ENCODE measurements around the gene BDKRB1.
"Not testable (repeated sequence)": the region's sequence is repeated elsewhere in the genome, so short reads cannot be mapped to it uniquely, and the experiment has no call there.

BDKRB1 gene

DNA sequence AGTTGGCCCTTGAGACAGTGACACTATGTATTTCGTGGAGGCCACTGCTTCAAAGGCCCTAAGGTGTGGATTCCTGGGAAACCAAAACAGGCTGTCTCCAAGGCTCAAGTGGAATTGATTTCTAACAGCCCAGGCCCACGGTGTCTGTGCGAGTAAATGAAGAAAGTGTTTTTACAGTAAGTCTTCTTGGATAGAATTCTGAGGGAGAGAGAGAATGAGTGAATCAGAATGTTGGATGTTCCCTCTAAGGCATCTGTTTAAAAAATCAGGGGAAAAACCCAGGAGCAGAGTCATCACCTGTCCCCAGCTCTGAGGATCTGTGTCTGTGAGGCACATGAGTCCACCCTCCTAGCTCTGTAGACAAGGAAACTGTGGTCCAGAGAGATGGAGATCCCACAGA is 22.3 kb upstream of the BDKRB1 start:
- DNase-seq (ENCODE audit: low read depth in 2 of 2) = no peak

DNA sequence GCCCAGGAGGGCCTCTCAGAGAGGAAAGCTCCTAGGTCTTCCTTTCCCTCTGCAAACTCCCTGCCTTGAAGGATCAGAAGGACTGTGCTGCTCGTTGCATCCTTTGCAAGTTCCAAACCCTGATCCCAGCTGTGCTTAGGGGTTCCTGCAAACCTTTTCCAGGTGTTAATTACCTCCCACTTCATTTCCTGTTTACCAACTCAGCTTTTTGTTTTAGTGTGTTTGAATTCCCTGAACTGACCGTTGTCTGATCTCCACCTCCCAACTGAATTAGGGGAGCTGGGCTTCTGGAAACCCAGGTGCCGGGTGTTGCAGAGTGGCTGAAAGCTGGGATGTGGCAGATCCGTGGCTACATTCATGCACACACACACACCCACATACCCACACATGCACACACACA is 20.6 kb upstream of the BDKRB1 start:
- no peak for DNase-seq (ENCODE audit: low read depth in 2 of 2)

DNA sequence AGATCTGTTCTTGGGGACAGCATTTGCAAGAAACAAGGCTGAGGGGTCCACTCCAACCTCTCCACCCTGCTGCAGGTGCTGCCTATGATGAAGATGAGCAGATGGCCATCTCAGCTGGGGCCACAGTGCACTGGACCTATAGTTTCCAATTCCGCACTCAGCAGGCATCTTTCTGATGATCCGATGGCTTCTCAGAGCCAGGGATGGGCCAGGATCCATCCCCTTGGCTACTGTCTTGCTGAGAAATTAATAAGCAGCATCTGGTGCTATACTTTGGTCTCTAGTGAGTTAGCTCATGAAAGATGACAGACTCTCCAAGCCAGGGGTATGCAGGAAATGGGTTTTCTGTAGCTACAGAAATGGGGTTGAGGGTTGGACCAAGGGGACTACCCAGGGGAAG is 18.4 kb upstream of the BDKRB1 start:
- no peak for DNase-seq (ENCODE audit: low read depth in 2 of 2)

DNA sequence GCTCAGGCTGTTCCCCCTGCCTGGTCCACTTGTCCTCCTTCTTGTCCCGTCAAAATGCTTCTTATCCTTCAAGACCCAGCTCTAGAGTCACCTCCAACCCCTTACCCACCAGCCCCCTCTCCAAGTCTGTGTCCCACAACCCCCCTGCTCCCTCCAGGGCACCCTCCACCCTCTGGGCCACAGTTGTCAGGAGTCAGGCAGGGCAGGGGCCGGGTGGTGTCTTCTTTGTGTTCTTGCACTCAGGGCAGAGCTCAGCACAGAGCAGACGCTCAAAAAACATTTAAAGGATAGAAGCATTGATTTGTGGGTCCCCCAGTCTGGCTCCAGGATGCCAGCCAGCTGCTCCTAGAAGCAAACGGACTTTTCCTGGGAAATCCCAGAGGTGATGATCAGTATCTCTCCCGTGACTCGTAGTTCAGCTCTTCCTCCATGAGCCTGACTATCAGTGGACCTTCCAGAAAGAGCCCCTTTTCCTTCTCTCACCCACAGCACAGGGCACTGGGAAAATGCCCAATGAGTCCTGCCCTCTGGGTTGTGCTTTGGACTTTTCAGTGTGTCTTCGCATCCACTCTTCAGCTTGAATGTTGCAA is 17.2 kb upstream of the BDKRB1 start:
- DNase-seq (ENCODE audit: low read depth in 2 of 2) = no peak

DNA sequence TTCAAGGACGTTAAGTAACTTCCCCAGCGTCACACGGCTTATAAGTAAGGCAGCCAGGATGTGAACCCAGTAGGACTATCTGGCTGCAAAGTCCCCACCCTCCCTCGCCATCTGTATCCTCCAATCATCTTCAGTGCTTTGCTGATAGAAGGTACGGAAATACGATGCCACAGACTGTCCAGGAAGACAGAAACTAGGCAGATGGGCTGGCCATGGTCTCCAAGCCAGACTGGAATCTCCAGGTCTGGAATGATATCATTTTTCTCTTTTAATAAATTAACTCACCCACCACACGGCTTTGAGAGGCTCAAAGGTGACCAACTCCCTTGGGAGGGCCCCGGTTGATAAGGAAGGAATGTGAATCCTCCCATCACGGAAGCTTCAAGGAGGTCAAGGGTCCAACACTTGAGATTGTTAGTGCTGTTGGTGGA is 16.3 kb upstream of the BDKRB1 start:
- no peak for DNase-seq (ENCODE audit: low read depth in 2 of 2)

DNA sequence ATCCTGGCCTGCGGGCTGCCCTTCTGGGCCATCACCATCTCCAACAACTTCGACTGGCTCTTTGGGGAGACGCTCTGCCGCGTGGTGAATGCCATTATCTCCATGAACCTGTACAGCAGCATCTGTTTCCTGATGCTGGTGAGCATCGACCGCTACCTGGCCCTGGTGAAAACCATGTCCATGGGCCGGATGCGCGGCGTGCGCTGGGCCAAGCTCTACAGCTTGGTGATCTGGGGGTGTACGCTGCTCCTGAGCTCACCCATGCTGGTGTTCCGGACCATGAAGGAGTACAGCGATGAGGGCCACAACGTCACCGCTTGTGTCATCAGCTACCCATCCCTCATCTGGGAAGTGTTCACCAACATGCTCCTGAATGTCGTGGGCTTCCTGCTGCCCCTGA is 15.4 kb upstream of the BDKRB1 start:
- no peak for DNase-seq (ENCODE audit: low read depth in 2 of 2)

DNA sequence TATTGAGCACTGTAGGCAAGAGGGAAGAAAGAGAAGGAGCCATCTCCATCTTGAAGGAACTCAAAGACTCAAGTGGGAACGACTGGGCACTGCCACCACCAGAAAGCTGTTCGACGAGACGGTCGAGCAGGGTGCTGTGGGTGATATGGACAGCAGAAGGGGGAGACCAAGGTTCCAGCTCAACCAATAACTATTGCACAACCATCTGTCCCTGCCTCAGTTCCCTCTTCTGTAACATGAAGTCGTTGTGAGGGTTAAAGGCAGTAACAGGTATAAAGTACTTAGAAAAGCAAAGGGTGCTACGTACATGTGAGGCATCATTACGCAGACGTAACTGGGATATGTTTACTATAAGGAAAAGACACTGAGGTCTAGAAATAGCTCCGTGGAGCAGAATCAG is 13.9 kb upstream of the BDKRB1 start:
- DNase-seq (ENCODE audit: low read depth in 2 of 2) = no peak

DNA sequence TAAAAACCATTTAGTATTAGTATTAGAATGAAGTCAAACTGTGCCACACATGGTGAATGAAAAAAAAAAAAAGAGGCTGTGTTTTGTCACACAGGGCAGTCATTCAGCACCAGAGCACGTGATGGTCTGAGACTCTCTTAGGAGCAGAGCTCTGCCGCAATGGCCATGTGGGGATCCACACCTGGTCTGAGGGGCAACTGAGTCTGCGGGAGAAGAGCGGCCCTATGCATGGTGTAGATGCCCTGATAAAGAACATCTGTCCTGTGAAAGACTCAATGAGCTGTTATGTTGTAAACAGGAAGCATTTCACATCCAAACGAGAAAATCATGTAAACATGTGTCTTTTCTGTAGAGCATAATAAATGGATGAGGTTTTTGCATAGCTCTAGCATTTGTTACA is 12.2 kb upstream of the BDKRB1 start:
- no peak for DNase-seq (ENCODE audit: low read depth in 2 of 2)

DNA sequence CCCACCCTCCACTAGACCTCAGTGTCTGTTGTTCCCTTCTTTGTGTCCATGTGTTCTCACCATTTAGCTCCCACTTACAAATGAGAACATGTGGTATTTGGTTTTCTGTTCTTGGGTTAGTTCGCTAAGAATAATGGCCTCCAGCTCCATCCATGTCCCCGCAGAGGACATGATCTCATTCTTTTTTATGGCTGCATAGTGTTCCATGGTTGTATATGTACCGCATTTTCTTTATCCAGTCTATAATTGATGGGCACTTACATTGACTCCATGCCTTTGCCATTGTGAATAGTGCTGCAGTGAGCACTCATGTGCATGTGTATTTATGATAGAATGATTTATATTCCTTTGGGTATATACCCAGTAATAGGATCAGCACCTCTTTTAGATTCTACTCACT is 10.9 kb upstream of the BDKRB1 start:
- DNase-seq (ENCODE audit: low read depth in 2 of 2) = not testable (repeated sequence)

DNA sequence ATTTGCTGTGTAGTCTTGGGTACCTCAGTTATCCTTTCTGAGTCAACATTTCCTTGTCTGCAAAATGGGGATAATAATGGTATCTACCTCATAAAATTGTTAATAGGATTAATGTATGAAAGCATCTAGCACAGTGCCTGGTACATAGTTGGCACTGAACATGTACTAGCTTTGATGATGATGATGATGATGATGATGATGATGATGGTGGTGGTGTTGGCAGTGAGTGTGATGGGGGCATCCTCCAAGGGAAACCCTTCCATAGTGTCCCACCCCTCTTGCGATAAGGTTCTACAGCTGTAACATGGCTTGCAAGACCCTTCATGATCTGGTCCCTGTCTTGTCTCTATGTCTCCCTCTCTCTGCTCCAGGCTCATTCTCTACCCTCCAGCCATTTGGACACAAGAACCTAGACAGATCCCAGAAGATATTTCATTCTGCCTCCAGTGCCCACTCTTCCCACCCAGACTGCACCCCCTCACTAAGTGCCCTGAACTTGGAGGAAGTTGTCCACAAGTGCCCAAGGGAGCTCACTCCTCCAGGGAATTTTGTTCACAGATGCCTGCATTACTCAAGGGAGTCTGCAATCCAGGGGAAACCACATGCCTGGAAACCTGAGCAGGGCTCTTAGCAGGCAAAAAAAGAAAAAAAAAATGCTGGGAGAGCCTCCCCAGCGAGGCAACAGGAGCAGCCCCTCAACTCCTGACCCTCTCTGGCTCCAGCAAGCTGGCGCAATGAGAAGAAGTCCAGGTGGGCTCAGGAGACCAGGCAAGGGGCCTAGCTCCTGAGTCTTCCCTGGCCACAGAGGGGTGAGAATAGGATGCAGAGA is 10.1 kb upstream of the BDKRB1 start:
- no peak for DNase-seq (ENCODE audit: low read depth in 2 of 2)

DNA sequence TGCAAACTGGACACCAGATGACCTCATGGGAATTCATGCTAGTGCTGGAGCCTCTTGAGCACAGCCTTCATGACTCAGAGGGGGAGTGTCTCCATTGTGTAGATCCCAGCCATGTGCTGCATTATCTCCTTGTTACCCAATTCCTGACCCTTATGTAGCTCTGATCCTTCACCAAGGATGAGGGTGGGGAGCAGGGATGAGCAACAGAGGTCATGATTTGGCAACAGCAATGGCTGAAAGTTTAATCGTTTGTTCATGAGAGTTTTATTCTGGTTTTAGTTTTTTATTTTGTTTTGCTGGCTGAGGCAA is 9.5 kb upstream of the BDKRB1 start:
- no peak for DNase-seq (ENCODE audit: low read depth in 2 of 2)

DNA sequence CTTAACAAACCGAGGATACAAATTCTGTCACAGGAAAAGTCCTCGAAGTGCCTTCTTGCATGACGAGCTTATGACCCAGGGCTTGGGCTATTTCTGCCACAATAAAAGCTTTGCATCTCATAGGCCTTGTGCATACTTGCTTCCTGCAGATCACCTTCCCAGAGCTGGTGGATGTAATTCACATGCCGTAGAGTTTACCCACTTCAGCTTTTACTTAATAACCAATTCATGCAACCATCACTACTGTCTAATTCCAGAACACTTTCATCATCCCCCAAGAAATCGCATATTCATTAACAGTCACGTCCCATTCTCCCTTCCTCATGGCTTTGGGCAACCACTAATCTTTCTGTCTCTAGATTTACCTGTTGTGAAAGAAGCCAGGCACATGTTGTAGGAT is 9.0 kb upstream of the BDKRB1 start:
- DNase-seq (ENCODE audit: low read depth in 2 of 2) = no peak

DNA sequence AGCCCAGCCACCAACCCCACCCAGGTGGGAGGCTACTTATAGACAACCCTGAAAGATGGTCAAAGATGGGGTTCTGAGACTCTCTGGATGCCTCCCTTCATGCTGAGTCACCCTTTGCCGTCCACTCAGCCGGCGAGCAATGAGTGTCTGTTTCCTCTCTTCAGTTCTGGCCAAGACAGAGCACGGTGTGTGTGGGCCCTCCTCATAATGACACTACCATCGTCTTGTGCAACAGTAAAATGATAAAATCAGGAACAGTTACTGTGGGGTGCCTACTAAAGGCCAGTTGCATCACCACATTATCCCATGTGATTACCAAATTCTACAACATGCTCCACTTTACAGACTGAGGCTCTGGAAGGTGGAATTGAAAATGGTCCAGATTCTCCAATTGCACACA is 7.0 kb upstream of the BDKRB1 start:
- DNase-seq (ENCODE audit: low read depth in 2 of 2) = no peak

DNA sequence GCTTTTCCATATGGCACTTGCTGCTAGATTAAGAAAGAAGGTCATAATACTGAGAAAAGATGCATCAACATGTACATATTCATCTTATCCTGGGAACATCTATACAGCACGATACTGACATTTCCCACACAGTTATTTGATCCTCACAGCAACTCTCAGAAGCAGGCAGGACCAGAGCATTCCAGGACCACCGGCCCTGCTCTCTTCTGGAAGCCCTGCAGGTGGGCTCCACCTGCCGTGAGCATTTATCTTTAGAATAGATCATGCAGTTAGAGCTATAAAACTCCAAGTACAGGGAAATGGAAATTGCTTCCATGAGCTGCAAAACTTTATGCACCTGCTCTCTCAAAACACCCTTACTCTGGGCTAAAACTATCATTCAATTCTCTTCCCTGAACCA is 5.5 kb upstream of the BDKRB1 start:
- no peak for DNase-seq (ENCODE audit: low read depth in 2 of 2)

DNA sequence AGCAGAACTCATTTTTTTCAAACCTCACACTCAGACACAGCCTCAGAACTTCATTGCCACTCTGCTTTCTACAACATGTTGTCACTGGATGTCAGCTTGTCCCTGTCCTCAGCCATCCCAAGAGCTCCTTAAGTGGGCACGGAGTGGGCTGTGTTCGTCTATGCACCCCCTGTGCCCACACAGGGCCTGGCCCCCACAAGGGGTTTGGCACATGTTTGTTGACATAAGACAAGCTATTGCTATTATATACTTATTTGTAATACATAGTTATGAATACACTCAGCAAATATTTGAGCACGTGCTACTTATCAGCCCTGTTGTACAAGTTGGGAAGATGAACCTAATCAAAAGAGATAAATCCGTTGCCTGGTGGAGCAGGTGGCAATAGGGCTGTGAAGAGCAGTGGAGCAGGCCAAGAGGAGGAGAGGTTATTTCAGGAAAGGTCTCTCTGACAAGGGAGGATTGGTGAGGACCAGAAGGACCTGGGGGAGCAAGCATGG is 4.3 kb upstream of the BDKRB1 start:
- no peak for DNase-seq (ENCODE audit: low read depth in 2 of 2)

DNA sequence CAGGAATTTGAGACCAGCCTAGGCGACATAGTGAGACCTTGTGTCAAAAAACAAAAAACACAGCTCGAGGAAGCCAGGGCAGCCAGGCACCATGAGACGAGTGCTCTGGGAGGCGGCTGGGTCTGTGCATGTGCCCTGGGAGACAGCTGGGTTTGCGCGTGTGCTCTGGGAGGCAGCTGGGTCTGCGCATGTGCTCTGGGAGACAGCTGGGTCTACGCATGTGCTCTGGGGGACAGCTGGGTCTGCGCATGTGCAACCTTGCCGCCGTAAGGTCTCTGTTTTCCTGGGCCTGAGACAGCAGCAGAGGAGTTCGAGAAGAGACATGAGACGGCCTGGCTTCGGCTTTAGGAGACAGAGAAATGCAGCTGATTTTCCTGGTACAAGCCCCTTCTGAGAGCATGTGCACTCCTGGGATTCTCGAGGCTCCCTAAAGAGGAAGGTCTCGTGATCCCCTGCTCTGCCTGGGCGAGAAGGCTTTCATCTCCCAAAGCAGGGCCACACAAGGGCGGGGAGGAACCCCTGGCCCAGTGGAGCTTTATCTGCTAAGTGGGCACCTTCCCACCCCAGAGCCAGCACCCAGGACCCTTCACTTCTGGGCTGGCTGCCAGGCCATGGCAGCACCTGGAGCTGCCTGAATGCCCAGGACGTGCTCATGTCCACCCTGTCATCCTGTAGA is 3.5 kb upstream of the BDKRB1 start:
- DNase-seq (ENCODE audit: low read depth in 2 of 2) = no peak

DNA sequence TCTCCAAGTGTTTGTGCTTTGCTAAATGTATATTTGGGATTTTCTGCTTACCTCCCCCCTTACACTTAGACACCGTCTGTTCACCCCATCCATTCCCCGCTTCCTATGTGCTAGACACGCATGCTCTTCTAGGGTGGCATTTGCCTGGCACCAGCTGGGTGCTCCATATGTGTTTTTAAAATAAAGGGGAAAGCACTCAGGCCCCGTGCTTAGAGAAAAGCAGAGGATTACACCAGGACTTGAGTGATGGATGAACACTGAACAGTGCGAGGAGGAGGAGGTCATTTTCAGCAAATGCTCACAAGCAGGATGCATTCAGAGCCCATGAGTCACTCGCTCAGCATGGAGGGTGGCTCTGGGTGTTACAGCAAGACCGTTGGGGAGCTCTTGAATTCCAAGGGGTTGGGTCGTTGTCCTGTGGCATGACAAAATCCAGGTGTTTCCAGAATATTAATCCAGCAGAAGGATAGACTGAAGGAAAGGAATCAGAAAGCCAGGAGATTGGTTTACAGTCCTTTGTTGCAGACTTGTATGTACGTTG is 2.9 kb upstream of the BDKRB1 start:
- no peak for DNase-seq (ENCODE audit: low read depth in 2 of 2)

DNA sequence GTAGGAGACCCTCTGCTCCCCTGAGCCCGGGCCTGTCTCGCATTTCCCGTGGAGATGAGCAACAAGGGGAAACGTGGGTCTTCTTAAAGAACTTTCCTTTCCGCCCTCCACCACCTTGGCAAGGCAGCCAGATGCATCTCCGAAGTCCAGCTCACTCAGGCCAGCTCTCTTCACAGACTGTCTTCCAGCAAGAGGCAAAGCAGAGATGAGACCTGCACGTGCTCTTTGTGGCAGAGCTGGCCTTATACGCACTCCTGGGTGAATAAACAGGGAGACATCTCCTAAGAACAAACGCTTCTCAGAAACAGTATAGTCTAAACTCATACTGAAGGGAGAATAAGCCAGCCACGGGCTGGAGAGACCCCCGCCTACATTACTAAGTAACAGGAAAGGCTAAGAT is 1.3 kb upstream of the BDKRB1 start:
- DNase-seq (ENCODE audit: low read depth in 2 of 2) = no peak

DNA sequence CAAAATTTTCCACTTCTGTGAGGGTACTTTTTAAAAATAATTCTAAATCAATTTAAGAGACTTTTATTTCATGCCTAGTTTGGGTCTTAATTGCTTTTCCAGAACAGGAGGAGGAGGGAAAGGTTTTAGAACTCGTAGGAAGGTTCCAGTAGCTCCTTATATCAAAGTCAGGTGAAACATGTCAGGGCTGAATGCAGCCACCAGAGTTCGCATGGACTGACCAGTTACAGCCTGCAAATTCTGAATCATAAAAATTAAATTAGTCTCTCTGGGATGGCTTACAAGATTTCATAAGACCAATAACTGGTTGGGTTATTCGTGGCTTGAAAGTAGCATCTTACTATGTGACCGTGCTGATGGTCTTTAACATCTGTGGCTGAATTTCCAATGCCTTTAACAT is 397 bp downstream of the BDKRB1 start:
- DNase-seq (ENCODE audit: low read depth in 2 of 2) = no peak

DNA sequence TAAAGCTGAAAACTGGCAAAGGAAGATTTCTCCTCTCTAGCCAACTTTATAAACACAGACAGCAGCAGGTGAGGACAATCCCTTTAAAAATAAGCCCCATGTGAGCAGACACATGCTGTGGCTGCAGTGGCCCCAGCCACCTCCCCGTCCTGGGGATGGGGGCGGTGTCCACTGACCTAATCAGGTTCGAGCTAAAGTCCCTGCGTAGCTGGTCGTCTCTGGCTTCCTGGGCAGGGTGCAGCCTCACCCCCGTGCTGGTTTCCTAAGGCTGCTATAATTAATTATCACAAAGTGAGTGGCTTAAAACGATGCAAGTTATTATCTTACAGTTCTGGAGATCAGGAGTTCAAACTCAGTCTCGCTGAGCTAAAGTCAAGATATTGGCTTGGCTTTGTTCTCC is 1.0 kb downstream of the BDKRB1 start:
- no peak for DNase-seq (ENCODE audit: low read depth in 2 of 2)

DNA sequence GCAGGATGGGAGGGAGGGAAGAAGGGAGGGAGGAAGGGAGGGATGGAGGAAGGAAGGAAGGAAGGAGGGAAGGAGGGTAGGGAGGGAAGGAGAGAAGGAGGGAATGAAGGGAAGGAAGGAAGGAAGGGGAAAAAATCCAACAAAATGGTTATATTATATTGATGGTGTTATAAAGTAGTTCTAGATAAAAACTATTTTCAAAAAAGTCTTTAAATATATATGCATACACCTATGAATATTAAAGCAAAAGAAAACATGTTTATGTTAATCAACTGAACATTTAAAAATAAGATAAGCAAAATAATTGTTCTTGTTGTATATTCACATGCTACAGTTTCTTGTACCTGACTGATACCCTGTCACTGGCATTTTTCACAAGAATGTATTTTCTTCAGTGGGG is 1.9 kb downstream of the BDKRB1 start:
- no peak for DNase-seq (ENCODE audit: low read depth in 2 of 2)

DNA sequence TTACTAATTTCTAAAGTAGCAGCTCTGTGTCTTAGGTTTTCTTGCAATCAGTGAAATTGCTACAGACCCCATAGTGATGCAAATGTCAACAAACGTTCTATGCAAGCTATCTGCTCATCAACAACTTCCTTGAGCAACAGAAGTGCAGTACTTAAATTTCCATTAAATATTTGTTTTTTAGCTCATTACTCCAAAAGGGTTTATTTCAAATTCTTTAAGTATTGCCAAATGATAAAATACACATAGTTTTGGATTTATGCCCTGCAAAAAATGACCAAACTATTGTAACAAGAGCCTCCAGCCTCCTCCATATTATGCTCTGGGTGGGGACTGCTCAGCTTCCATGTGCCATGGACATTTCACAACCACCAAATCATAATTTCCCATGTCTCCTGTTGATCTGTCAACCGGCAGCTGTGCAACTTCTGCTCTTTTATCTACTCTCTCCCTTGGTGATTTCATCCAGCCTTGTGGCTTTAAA is 4.4 kb downstream of the BDKRB1 start:
- no peak for DNase-seq (ENCODE audit: low read depth in 2 of 2)

DNA sequence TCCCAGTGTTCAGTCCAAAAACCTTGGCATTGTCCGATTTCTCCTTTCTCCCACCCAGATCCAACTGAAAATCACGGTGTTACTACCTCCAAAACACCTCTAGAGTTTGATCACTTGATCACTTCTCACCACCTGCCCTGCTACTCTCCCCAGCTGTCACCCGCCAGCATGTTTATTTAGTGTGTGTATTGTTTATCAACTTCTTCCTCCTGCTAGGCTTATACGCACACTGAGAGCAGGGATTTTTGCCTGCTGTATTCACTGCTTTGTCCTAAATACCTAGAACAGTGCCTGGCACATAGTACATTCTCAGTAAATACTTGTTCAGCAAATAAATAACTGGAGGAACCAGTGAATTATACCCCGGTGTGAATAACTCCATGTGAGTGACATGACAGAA is 5.0 kb downstream of the BDKRB1 start:
- DNase-seq (ENCODE audit: low read depth in 2 of 2) = no peak
